K562 (cell line): ENCODE data around the gene SLC34A1. TPM values are rescaled to one million over a fixed set of nuclear protein-coding genes. Genes with fewer than 3 reads are reported as not detected.

Experiments used
- ATF3 ChIP-seq, 2 experiments: fragments of 450-650 bp in 1 of 2; sonication (generic) in 1 of 2; formaldehyde crosslinking in 1 of 2; IDR thresholded peaks in 1 of 2; conservative IDR thresholded peaks in 1 of 2; 2 replicates each; pipeline versions ENCODE4 v1.6.1 to v1.8.1; 2016 to 2023; ENCODE audit warnings: mild to moderate bottlenecking in 2 of 2, moderate library complexity in 2 of 2, inconsistent platforms in 1 of 2, missing genetic modification reagents in 1 of 2
- CBFB ChIP-seq: sonication (generic); formaldehyde crosslinking; IDR thresholded peaks from 2 replicates; pipeline ENCODE4 v1.4.0; 2020; ENCODE audit warnings: mild to moderate bottlenecking, missing genetic modification reagents
- CBX8 ChIP-seq: fragments of 200-600 bp; sonication (generic); IDR thresholded peaks from 2 replicates; pipeline ENCODE4 v1.6.1; 2012; ENCODE audit warnings: borderline replicate concordance, mixed run types, low read depth, mild to moderate bottlenecking, moderate library complexity, mixed read lengths, low read length, control low read depth, inconsistent platforms; ENCODE audit not compliant: poor library complexity, severe bottlenecking; ENCODE audit errors: extremely low read depth
- CHD4 ChIP-seq: fragments of 200-600 bp; sonication (generic); IDR thresholded peaks from 3 replicates; pipeline ENCODE4 v1.6.1; 2012; ENCODE audit warnings: low read depth, mild to moderate bottlenecking, mixed read lengths, low read length, inconsistent platforms; ENCODE audit not compliant: insufficient read depth, insufficient replicate concordance, poor library complexity, severe bottlenecking
- CTBP1 ChIP-seq: fragments of 450-650 bp; IDR thresholded peaks from 2 replicates; pipeline ENCODE4 v1.6.1; 2016; ENCODE audit warnings: borderline replicate concordance
- EHMT2 ChIP-seq: fragments of 450-650 bp; IDR thresholded peaks from 2 replicates; pipeline ENCODE4 v1.6.1; 2018; ENCODE audit warnings: antibody characterized with exemption
- ETV1 ChIP-seq: fragments of 450-650 bp; conservative IDR thresholded peaks from 2 replicates; pipeline ENCODE4 v1.6.1; 2016; ENCODE audit warnings: missing genetic modification characterization, control low read depth, low read depth, missing compliant biosample characterization
- GATAD2B ChIP-seq: fragments of 450-650 bp; IDR thresholded peaks from 2 replicates; pipeline ENCODE4 v1.6.1; 2017; ENCODE audit warnings: mild to moderate bottlenecking, borderline replicate concordance
- KDM4B ChIP-seq, 2 experiments: fragments of 450-650 bp in 1 of 2; sonication (generic) in 1 of 2; IDR thresholded peaks; 2 replicates each; pipeline ENCODE4 v1.6.1; 2016 to 2017; ENCODE audit warnings: borderline replicate concordance in 2 of 2, antibody characterized with exemption in 1 of 2, low read depth in 1 of 2, mild to moderate bottlenecking in 1 of 2
- KLF13 ChIP-seq: fragments of 450-650 bp; IDR thresholded peaks from 2 replicates; pipeline ENCODE4 v1.6.1; 2016; ENCODE audit warnings: missing genetic modification characterization, low read depth, mild to moderate bottlenecking, missing compliant biosample characterization, moderate library complexity, borderline replicate concordance
- MTF1 ChIP-seq: fragments of 250-450 bp; sonication (Bioruptor Pico); IDR thresholded peaks from 2 replicates; pipeline ENCODE4 v1.9.0; 2021; ENCODE audit warnings: moderate library complexity, mild to moderate bottlenecking, inconsistent platforms, borderline replicate concordance
- NFRKB ChIP-seq: fragments of 450-650 bp; IDR thresholded peaks from 2 replicates; pipeline ENCODE4 v1.6.1; 2016; ENCODE audit warnings: low read depth
- NR0B1 ChIP-seq: fragments of 450-650 bp; IDR thresholded peaks from one replicate; pipeline ENCODE4 v1.6.1; 2018; ENCODE audit warnings: mild to moderate bottlenecking, moderate library complexity; ENCODE audit not compliant: partially characterized antibody
- SNRNP70 ChIP-seq: fragments of 200-400 bp; formaldehyde crosslinking; optimal IDR thresholded peaks from 2 replicates; pipeline ENCODE3; 2017; ENCODE audit warnings: low read depth, low read length
- SRF ChIP-seq, 2 experiments: fragments of 250-450, 450-650 bp in 1 of 2; sonication (Bioruptor Pico) in 1 of 2; sonication (generic) in 1 of 2; formaldehyde crosslinking; IDR thresholded peaks; 2 replicates each; pipeline versions ENCODE4 v1.5.0 to v1.5.1; 2020 to 2022; ENCODE audit warnings: mild to moderate bottlenecking in 1 of 2, missing genetic modification reagents in 1 of 2
- U2AF2 ChIP-seq: fragments of 200-400 bp; formaldehyde crosslinking; optimal IDR thresholded peaks from 2 replicates; pipeline ENCODE3; 2017; ENCODE audit warnings: low read depth, mild to moderate bottlenecking, low read length
- ZC3H4 ChIP-seq: sonication (generic); formaldehyde crosslinking; IDR thresholded peaks from 2 replicates; pipeline ENCODE4 v1.9.0; 2021; ENCODE audit warnings: missing genetic modification reagents, borderline replicate concordance
- ZNF431 ChIP-seq: sonication (generic); formaldehyde crosslinking; IDR thresholded peaks from 2 replicates; pipeline ENCODE4 v1.8.0; 2022; ENCODE audit warnings: mild to moderate bottlenecking, missing genetic modification reagents
- ZNF644 ChIP-seq: fragments of 200-800 bp; sonication (Bioruptor generic); IDR thresholded peaks from 2 replicates; pipeline ENCODE4 v1.6.1; 2016; ENCODE audit warnings: low read depth, missing genetic modification characterization, missing compliant biosample characterization
- ZNF76 ChIP-seq: fragments of 250-450 bp; sonication (Bioruptor Pico); IDR thresholded peaks from 2 replicates; pipeline ENCODE4 v1.4.0; 2020; ENCODE audit warnings: mild to moderate bottlenecking, moderate library complexity, borderline replicate concordance
- polyA plus RNA-seq, 8 experiments: library from polyadenylated mRNA; depleted of rRNA in 4 of 8; stranded (reverse) in 5 of 8; unstranded in 3 of 8; fragments of >200 nt; fragmentation: Nextera tagmentation in 2 of 8; fragmentation: Illumina TruSeq in 1 of 8; extraction: Ambion mirVana in 2 of 8; extraction: Trizol in 1 of 8; gene quantifications; 2 replicates each; pipeline versions ENCODE4 v1.2.1 to v1.2.3, GENCODE V29; 2011 to 2014; ENCODE audit warnings: inconsistent platforms in 1 of 8, missing spikeins in 1 of 8
- total RNA-seq, 7 experiments: library from RNA; depleted of rRNA in 6 of 7; stranded (reverse); fragments of >200 nt in 6 of 7; fragmentation: Illumina TruSeq in 2 of 7; extraction: Trizol in 2 of 7; gene quantifications; 2 replicates each; pipeline versions ENCODE4 v1.2.1 to v1.2.3, GENCODE V29; 2011 to 2021; ENCODE audit warnings: low replicate concordance in 1 of 7
- TF ChIP-seq, protein P1 (sequence below): fragments of 450-650 bp; IDR thresholded peaks from 2 replicates; pipeline ENCODE4 v1.7.0; 2016; ENCODE audit warnings: borderline replicate concordance
- TF ChIP-seq, protein P2 (sequence below): fragments of 250-450 bp; sonication (Bioruptor Pico); IDR thresholded peaks from 2 replicates; pipeline ENCODE4 v1.5.0; 2021

Gene SLC34A1
- total and polyA plus RNA-seq, 9 of the 15 experiments (the other 6 are each of a cell fraction or from before 2014, with no cell fraction given): not detected

GRCh38 chr5:177427211-177427822, 43.1 kb downstream of the SLC34A1 start (continued):
- 0 out of 2 replicates have a peak, but pooled peaks have one; percentile 73 for TF ChIP-seq ZC3H4 (CRISPR knock-in tag)
- TF ChIP-seq NFRKB: peak; percentile 38; the same call in 1 of the 2 replicates
- TF ChIP-seq EHMT2: no peak
- TF ChIP-seq, protein P1, sequence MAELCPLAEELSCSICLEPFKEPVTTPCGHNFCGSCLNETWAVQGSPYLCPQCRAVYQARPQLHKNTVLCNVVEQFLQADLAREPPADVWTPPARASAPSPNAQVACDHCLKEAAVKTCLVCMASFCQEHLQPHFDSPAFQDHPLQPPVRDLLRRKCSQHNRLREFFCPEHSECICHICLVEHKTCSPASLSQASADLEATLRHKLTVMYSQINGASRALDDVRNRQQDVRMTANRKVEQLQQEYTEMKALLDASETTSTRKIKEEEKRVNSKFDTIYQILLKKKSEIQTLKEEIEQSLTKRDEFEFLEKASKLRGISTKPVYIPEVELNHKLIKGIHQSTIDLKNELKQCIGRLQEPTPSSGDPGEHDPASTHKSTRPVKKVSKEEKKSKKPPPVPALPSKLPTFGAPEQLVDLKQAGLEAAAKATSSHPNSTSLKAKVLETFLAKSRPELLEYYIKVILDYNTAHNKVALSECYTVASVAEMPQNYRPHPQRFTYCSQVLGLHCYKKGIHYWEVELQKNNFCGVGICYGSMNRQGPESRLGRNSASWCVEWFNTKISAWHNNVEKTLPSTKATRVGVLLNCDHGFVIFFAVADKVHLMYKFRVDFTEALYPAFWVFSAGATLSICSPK: 0 out of 2 replicates have a peak, but pooled peaks have one; percentile 57
- no peak for TF ChIP-seq GATAD2B
- no peak for TF ChIP-seq CHD4
- no peak for TF ChIP-seq MTF1 (CRISPR knock-in tag)
- no peak for TF ChIP-seq NR0B1
- 0 out of 2 replicates have a peak, but pooled peaks have one; percentile 63 for TF ChIP-seq ZNF431 (CRISPR knock-in tag)
- TF ChIP-seq ZNF76: no peak
- no peak for TF ChIP-seq ZNF644 (tag)
- TF ChIP-seq SNRNP70: peak; percentile 38
- TF ChIP-seq, protein P2, sequence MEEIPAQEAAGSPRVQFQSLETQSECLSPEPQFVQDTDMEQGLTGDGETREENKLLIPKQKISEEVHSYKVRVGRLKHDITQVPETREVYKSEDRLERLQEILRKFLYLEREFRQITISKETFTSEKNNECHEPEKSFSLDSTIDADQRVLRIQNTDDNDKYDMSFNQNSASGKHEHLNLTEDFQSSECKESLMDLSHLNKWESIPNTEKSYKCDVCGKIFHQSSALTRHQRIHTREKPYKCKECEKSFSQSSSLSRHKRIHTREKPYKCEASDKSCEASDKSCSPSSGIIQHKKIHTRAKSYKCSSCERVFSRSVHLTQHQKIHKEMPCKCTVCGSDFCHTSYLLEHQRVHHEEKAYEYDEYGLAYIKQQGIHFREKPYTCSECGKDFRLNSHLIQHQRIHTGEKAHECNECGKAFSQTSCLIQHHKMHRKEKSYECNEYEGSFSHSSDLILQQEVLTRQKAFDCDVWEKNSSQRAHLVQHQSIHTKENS: no peak
- no peak for TF ChIP-seq SRF (CRISPR knock-in tag; IDR thresholded peaks at IDR 0.05)
- no peak for TF ChIP-seq ATF3 (IDR thresholded peaks at IDR 0.05)
- TF ChIP-seq ATF3 (CRISPR knock-in tag; conservative IDR thresholded peaks at IDR 0.05): no peak
- no peak for TF ChIP-seq U2AF2
- TF ChIP-seq CBX8: no peak
- TF ChIP-seq KLF13 (tag): no peak
- TF ChIP-seq KDM4B (IDR thresholded peaks at IDR 0.05; ENCODE audit: borderline replicate concordance in 2 of 2, low read depth in 1 of 2): no peak
- TF ChIP-seq ETV1 (tag): no peak
- no peak for TF ChIP-seq CBFB (CRISPR knock-in tag)
- no peak for TF ChIP-seq CTBP1
